Epithelial cell of alveolus of lung (primary cell): ENCODE measurements around the gene SFT2D2. TPM values are rescaled to one million over a fixed set of nuclear protein-coding genes. Genes with fewer than 3 reads are reported as not detected.

Experiments used
- total RNA-seq: library from RNA; depleted of rRNA; stranded (reverse); fragments of >200 nt; gene quantifications from 2 replicates; pipeline ENCODE4 v1.2.1, GENCODE V29; 2015

The SFT2D2 gene
- total RNA-seq = 22.9 and 27.9 TPM in 2 replicates

DNA sequence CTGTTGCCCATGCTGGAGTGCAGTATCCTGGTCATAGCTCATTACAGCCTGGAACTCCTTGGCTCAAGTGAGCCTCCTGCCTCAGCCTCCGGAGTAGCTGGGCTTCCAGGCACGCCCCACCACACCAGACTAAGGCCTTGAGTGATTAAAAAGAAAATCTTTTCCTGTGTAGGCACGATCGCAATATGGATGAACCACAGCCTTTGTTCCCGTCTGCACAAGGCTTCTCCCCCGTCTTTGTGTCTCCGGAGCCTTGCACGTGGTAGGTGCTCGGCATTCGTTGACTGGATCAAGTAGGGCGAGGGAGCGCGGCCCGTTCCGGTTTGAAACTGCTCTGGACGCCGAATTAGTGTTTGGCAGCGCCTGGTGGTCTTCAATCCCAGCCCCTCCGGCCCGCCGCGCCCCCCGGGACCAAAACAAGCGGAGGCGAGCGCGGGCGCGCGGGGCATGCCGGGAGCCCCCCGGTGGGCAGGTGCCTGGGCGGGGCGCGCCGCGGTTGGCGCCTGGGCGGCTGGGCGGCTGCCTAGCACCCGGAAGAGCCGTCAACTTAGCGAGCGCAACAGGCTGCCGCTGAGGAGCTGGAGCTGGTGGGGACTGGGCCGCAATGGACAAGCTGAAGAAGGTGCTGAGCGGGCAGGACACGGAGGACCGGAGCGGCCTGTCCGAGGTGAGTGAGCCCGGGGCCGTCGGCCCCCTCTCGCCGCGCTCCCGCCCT, at the start of gene SFT2D2:
SFT2D2 (plus strand) TSS at position 529 of the 715 bp plus-strand sequence; CDS start at position 605, 76 bp downstream.

GRCh38 chr1:168178638-168179437, 47.0 kb upstream of the SFT2D2 start, which contains the start of gene TIPRL:
Gene TIPRL, plus strand, starts transcription at chr1:168178962. Its CDS starts 116 bp downstream, at chr1:168179078.

GRCh38 chr1:168280296-168280927, 54.6 kb downstream of the SFT2D2 start, which contains the start of gene TBX19:
Gene TBX19, plus strand, starts transcription at chr1:168280877. Its CDS starts 214 bp downstream, at chr1:168281091.

Other genes with a start within 250 kb of the SFT2D2 start
- gene GPR161, start 89.1 kb upstream of the SFT2D2 start, total RNA-seq = 8.9 and 12.8 TPM in 2 replicates
- gene TIPRL, start 47.0 kb upstream of the SFT2D2 start, total RNA-seq = 23.8 and 37.1 TPM in 2 replicates
- gene TBX19, start 54.9 kb downstream of the SFT2D2 start, total RNA-seq = 0.26 and 0.96 TPM in 2 replicates